H1 (cell line): ENCODE measurements around the gene RAB10.

Experiments
- CTCF ChIP-seq, 3 experiments: IDR thresholded peaks; 1 replicate in 2 of 3; 2 replicates in 1 of 3; pipeline versions ENCODE4 v1.5.1 to v1.6.1; 2011; ENCODE audit warnings: low read length in 3 of 3, mild to moderate bottlenecking in 3 of 3, inconsistent platforms in 2 of 3, low read depth in 1 of 3, moderate library complexity in 1 of 3; ENCODE audit not compliant: insufficient read depth in 1 of 3; ENCODE audit errors: control extremely low read depth in 1 of 3
- EZH2 ChIP-seq: fragments of 200-600 bp; sonication (generic); IDR thresholded peaks from 2 replicates; pipeline ENCODE4 v1.7.1; 2012; ENCODE audit warnings: low read depth, mild to moderate bottlenecking, moderate library complexity, low read length, inconsistent platforms; ENCODE audit not compliant: severe bottlenecking
- POLR2AphosphoS5 ChIP-seq: IDR thresholded peaks from 2 replicates; pipeline ENCODE4 v1.6.1; 2011; ENCODE audit warnings: low read depth, low read length
- TAF1 ChIP-seq: IDR thresholded peaks from 2 replicates; pipeline ENCODE4 v1.6.1; 2011; ENCODE audit warnings: mild to moderate bottlenecking, low read depth, low read length

DNA sequence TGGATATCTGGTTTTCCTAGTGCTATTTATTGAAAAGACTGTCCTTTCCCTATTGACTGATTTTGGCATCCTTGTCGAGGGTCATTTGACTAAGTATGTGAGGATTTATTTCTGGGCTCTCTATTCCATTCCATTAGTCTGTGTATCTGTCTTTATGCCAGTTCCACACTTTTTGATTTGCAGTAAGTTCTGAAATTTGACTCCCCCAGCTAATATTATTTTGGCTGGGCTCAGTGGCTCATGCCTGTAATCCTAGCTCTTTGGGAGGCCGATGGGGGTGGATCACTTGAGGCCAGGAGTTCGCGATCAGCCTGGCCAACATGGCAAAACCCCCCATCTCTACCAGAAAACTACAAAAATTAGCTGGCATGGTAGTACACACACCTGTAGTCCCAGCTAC is 92.2 kb downstream of the RAB10 start:
- TF ChIP-seq POLR2AphosphoS5 (no peak), EZH2 (no peak), CTCF (IDR thresholded peaks at IDR 0.05; ENCODE audit: control extremely low read depth in 1 of 3, insufficient read depth in 1 of 3, low read depth in 1 of 3, low read length in 3 of 3) (no peak), TAF1 (no peak)
